Measurements from ENCODE around the gene YAP1.

YAP1 gene

GRCh38 chr11:102147632-102148031, 37.4 kb downstream of the YAP1 start:
- no peaks in the 10 kb centered on the region; the same call in 1 of the 2 replicates for H3K27me3 ChIP-seq (ENCODE audit: low read length)
- H3K27ac ChIP-seq (ENCODE audit: low read depth, low read length) = no peak overlapping the region
- no peak for TF ChIP-seq EZH2phosphoT487 (conservative IDR thresholded peaks at IDR 0.05; ENCODE audit: low read length)
- no peak for TF ChIP-seq CTCF (IDR thresholded peaks at IDR 0.05; ENCODE audit: insufficient read depth, low read length, poor library complexity, severe bottlenecking)
- no peaks in the 10 kb centered on the region for H3F3A ChIP-seq (ENCODE audit: insufficient read depth)
- no peaks in the 10 kb centered on the region for H3K9me2 ChIP-seq (replicated peaks; ENCODE audit: insufficient read depth, low read length)
- no peaks in the 10 kb centered on the region for H3K79me2 ChIP-seq (ENCODE audit: insufficient read depth, low read length)
- no peak overlapping the region for H3K9ac ChIP-seq (ENCODE audit: low read length)
- H3K4me3 ChIP-seq (ENCODE audit: insufficient read depth, low read length, poor library complexity, severe bottlenecking) = no peak overlapping the region
- no peak overlapping the region for H2AFZ ChIP-seq (ENCODE audit: low read depth, low read length, severe bottlenecking)
- no peaks in the 10 kb centered on the region for H4K20me1 ChIP-seq (ENCODE audit: low read depth, low read length)
- H3K36me3 ChIP-seq (ENCODE audit: low read length) = no peaks in the 10 kb centered on the region
- no peaks in the 10 kb centered on the region for H3K9me3 ChIP-seq (ENCODE audit: insufficient read depth, low read length)
- no peak overlapping the region for H3K4me2 ChIP-seq (ENCODE audit: low read depth, low read length, poor library complexity, severe bottlenecking)

- Histone ChIP-seq H3K4me2 (ENCODE audit: low read depth, low read length, poor library complexity, severe bottlenecking) (no peak overlapping the region), H3K27ac (ENCODE audit: low read depth, low read length) (no peak overlapping the region), H3K36me3 (ENCODE audit: low read length) (no peaks in the 10 kb centered on the region), H2AFZ (ENCODE audit: low read depth, low read length, severe bottlenecking) (no peak overlapping the region), H3K9me3 (ENCODE audit: insufficient read depth, low read length) (no peaks in the 10 kb centered on the region), H3K79me2 (ENCODE audit: insufficient read depth, low read length) (no peaks in the 10 kb centered on the region), H3F3A (ENCODE audit: insufficient read depth) (no peaks in the 10 kb centered on the region), H3K9ac (ENCODE audit: low read length) (no peak overlapping the region), H4K20me1 (ENCODE audit: low read depth, low read length) (no peaks in the 10 kb centered on the region), H3K27me3 (ENCODE audit: low read length) (no peaks in the 10 kb centered on the region; the same call in 1 of the 2 replicates), H3K4me3 (ENCODE audit: insufficient read depth, low read length, poor library complexity, severe bottlenecking) (no peak overlapping the region), H3K9me2 (replicated peaks; ENCODE audit: insufficient read depth, low read length) (no peaks in the 10 kb centered on the region)
- TF ChIP-seq EZH2phosphoT487 (conservative IDR thresholded peaks at IDR 0.05; ENCODE audit: low read length) (no peak), CTCF (IDR thresholded peaks at IDR 0.05; ENCODE audit: insufficient read depth, low read length, poor library complexity, severe bottlenecking) (no peak)
These were observed 37.8 kb downstream of the YAP1 start for GRCh38 chr11:102148059-102148458.

- Histone ChIP-seq H2AFZ (ENCODE audit: low read depth, low read length, severe bottlenecking) (no peak overlapping the region), H3K9ac (ENCODE audit: low read length) (no peak overlapping the region), H3K79me2 (ENCODE audit: insufficient read depth, low read length) (no peaks in the 10 kb centered on the region)
These were observed 41.7 kb downstream of the YAP1 start for GRCh38 chr11:102151784-102152525.

More at GRCh38 chr11:102151784-102152525, 41.7 kb downstream of the YAP1 start:
- Histone ChIP-seq H4K20me1 (ENCODE audit: low read depth, low read length) (no peaks in the 10 kb centered on the region), H3K27ac (ENCODE audit: low read depth, low read length) (no peak overlapping the region), H3K9me3 (ENCODE audit: insufficient read depth, low read length) (no peaks in the 10 kb centered on the region), H3K4me3 (ENCODE audit: insufficient read depth, low read length, poor library complexity, severe bottlenecking) (no peak overlapping the region), H3K36me3 (ENCODE audit: low read length) (no peaks in the 10 kb centered on the region), H3F3A (ENCODE audit: insufficient read depth) (no peaks in the 10 kb centered on the region), H3K9me2 (replicated peaks; ENCODE audit: insufficient read depth, low read length) (no peaks in the 10 kb centered on the region), H3K27me3 (ENCODE audit: low read length) (no peaks in the 10 kb centered on the region; the same call in 1 of the 2 replicates), H3K4me2 (ENCODE audit: low read depth, low read length, poor library complexity, severe bottlenecking) (no peak overlapping the region)
- TF ChIP-seq EZH2phosphoT487 (conservative IDR thresholded peaks at IDR 0.05; ENCODE audit: low read length) = no peak
- TF ChIP-seq CTCF (IDR thresholded peaks at IDR 0.05; ENCODE audit: insufficient read depth, low read length, poor library complexity, severe bottlenecking) = no peak
